ENCODE results near the gene CRYBA1.

Gene CRYBA1

DNA sequence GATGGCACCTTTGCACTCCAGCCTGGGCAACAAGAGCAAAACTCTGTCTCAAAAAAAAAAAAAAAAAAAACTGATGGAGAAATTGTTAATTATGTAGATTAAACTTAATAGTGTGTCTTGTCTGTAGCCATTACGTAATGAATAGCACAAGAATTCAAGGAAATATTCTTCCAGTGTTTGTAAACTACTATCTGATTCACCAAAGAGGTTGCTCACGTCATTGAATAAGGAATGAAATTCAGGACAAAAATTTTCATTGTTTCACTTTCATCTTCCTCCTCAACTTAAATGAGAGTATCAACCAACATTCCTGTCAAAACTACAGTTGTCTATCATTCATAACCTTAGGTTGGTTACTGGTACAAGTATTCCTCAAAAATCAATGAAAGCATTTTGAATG, 35.8 kb upstream of the CRYBA1 start:
- no peak for DNase-seq (ENCODE audit: low read depth)
- H3K4me3 ChIP-seq (ENCODE audit: low read depth, low read length), result no peak overlapping the region
- no peak for TF ChIP-seq POLR2A (IDR thresholded peaks at IDR 0.05; ENCODE audit: extremely low read depth, insufficient read length)
- no peak for TF ChIP-seq MYC (IDR thresholded peaks at IDR 0.05; ENCODE audit: low read depth, low read length)
- TF ChIP-seq, protein P1, sequence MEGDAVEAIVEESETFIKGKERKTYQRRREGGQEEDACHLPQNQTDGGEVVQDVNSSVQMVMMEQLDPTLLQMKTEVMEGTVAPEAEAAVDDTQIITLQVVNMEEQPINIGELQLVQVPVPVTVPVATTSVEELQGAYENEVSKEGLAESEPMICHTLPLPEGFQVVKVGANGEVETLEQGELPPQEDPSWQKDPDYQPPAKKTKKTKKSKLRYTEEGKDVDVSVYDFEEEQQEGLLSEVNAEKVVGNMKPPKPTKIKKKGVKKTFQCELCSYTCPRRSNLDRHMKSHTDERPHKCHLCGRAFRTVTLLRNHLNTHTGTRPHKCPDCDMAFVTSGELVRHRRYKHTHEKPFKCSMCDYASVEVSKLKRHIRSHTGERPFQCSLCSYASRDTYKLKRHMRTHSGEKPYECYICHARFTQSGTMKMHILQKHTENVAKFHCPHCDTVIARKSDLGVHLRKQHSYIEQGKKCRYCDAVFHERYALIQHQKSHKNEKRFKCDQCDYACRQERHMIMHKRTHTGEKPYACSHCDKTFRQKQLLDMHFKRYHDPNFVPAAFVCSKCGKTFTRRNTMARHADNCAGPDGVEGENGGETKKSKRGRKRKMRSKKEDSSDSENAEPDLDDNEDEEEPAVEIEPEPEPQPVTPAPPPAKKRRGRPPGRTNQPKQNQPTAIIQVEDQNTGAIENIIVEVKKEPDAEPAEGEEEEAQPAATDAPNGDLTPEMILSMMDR (IDR thresholded peaks at IDR 0.05; ENCODE audit: low read depth, low read length), result no peak
- TF ChIP-seq MAX (IDR thresholded peaks at IDR 0.05; ENCODE audit: low read depth, low read length), result no peak

DNA sequence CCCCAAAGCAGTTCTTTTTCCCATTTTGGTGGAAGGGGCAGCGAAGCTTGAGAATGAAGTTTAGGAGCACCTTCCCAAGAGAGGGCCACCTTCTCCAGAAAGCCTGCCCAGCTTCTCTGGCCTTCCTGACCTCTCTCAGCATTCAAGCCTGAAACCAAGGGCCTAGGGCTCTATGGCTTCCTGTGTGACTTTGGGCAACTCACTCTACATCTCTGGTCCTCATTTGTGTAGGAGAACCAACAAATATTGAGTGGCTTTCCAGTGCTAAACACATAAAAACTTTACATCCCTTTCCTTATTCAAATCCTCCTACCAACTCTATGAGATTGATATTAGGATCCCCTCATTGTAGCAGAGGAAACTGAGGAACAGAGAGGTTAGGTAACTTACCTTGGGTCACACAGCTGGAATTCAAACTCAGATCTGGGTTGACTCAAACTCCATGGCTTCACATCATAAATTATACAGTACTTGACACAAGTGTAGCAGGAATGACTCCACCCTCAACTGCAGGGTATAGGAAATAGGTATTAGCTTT, 34.5 kb upstream of the CRYBA1 start:
- DNase-seq (ENCODE audit: low read depth), result no peak
- TF ChIP-seq MYC (IDR thresholded peaks at IDR 0.05; ENCODE audit: low read depth, low read length), result no peak
- TF ChIP-seq, protein P1 (IDR thresholded peaks at IDR 0.05; ENCODE audit: low read depth, low read length), result no peak
- TF ChIP-seq POLR2A (IDR thresholded peaks at IDR 0.05; ENCODE audit: extremely low read depth, insufficient read length), result no peak
- TF ChIP-seq MAX (IDR thresholded peaks at IDR 0.05; ENCODE audit: low read depth, low read length), result no peak
- no peak overlapping the region for H3K4me3 ChIP-seq (ENCODE audit: low read depth, low read length)

GRCh38 chr17:29212681-29213121, 34.0 kb upstream of the CRYBA1 start:
- no peak for TF ChIP-seq MAX (IDR thresholded peaks at IDR 0.05; ENCODE audit: low read depth, low read length)
- TF ChIP-seq MYC (IDR thresholded peaks at IDR 0.05; ENCODE audit: low read depth, low read length), result no peak
- TF ChIP-seq, protein P1 (IDR thresholded peaks at IDR 0.05; ENCODE audit: low read depth, low read length), result no peak
- no peak for TF ChIP-seq POLR2A (IDR thresholded peaks at IDR 0.05; ENCODE audit: extremely low read depth, insufficient read length)
- no peak overlapping the region for H3K4me3 ChIP-seq (ENCODE audit: low read depth, low read length)
- no peak for DNase-seq (ENCODE audit: low read depth)

- peak; percentile 35 for DNase-seq (ENCODE audit: low read depth)
- no peak overlapping the region for H3K4me3 ChIP-seq (ENCODE audit: low read depth, low read length)
- TF ChIP-seq POLR2A (IDR thresholded peaks at IDR 0.05; ENCODE audit: extremely low read depth, insufficient read length) (no peak), MYC (IDR thresholded peaks at IDR 0.05; ENCODE audit: low read depth, low read length) (no peak), MAX (IDR thresholded peaks at IDR 0.05; ENCODE audit: low read depth, low read length) (no peak)
- TF ChIP-seq, protein P1 (IDR thresholded peaks at IDR 0.05; ENCODE audit: low read depth, low read length), result no peak
Observed at GRCh38 chr17:29214215-29215146, 32.2 kb upstream of the CRYBA1 start.

- DNase-seq (ENCODE audit: low read depth), result no peak
- no peak overlapping the region for H3K4me3 ChIP-seq (ENCODE audit: low read depth, low read length)
- TF ChIP-seq MAX (IDR thresholded peaks at IDR 0.05; ENCODE audit: low read depth, low read length) (no peak), POLR2A (IDR thresholded peaks at IDR 0.05; ENCODE audit: extremely low read depth, insufficient read length) (no peak), MYC (IDR thresholded peaks at IDR 0.05; ENCODE audit: low read depth, low read length) (no peak)
- TF ChIP-seq, protein P1 (IDR thresholded peaks at IDR 0.05; ENCODE audit: low read depth, low read length), result no peak
Observed at GRCh38 chr17:29215174-29215573, 31.5 kb upstream of the CRYBA1 start.

Data from NB4 (cell line).